Measurements from ENCODE around the gene RGL2. TPM values are rescaled to one million over a fixed set of nuclear protein-coding genes. Genes with fewer than 3 reads are reported as not detected.

RGL2 gene
- total and polyA plus RNA-seq, 2 of the 13 experiments (the other 11 are each of a cell fraction or from before 2014, with no cell fraction given) = 22.9 to 47.4 TPM

DNA sequence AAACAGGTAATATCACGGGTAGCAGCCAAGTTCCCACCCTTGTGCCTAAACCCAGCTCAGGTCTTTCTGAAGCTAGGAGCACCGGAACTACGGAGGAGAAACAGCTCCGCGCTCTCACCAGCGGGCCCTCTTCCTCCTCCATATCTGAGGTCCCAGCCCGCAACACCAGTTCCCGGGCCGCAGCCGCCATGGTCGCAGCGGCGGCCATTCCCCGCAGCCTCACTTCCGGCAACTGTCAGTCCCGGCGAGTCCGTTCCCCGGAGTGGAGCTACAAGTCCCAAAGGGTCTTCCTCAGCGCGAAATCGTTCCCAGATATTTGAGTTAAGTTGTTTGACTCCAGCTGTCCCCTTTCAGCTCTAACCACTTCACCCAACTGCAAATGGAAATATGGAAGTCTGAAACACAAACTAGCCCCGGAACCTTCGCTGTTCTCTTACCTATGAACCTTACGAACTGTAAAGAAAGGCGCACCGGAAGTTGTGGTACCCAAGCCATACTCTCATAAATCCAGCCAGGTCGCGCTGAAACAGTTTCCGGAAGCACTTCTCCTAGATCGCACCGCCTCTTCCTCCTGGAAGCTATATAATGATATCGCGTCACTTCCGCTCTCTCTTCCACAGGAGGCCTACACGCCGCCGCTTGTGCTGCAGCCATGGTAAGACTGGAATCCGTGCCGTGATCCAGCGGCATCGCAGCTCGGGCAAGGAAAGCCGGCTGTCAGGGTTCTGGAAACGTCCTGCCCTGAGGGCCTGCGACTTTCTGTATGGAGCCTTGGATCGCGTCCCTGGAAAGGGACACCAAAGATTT lies 27.1 kb downstream of the RGL2 start, which contains the start of the genes RPS18 and VPS52 (continued):
- TF ChIP-seq, protein P1, sequence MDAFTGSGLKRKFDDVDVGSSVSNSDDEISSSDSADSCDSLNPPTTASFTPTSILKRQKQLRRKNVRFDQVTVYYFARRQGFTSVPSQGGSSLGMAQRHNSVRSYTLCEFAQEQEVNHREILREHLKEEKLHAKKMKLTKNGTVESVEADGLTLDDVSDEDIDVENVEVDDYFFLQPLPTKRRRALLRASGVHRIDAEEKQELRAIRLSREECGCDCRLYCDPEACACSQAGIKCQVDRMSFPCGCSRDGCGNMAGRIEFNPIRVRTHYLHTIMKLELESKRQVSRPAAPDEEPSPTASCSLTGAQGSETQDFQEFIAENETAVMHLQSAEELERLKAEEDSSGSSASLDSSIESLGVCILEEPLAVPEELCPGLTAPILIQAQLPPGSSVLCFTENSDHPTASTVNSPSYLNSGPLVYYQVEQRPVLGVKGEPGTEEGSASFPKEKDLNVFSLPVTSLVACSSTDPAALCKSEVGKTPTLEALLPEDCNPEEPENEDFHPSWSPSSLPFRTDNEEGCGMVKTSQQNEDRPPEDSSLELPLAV (CRISPR knock-in tag; conservative IDR thresholded peaks at IDR 0.05; ENCODE audit: low read depth) = no peak
- TF ChIP-seq THYN1 (CRISPR knock-in tag; IDR thresholded peaks at IDR 0.05; ENCODE audit: borderline replicate concordance, low read depth) = 0 out of 2 replicates have a peak, but pooled peaks have one; percentile 86
- TF ChIP-seq ZNF230 (CRISPR knock-in tag; IDR thresholded peaks at IDR 0.05) = peak; percentile 86
- TF ChIP-seq ZBTB20 (CRISPR knock-in tag; IDR thresholded peaks at IDR 0.05; ENCODE audit: borderline replicate concordance, low read depth) = peak; percentile 74; the same call in 1 of the 2 replicates
- peak; percentile 85 for TF ChIP-seq BRCA1 (CRISPR knock-in tag; IDR thresholded peaks at IDR 0.05)
- TF ChIP-seq HOXA5 (CRISPR knock-in tag; IDR thresholded peaks at IDR 0.05) = peak; percentile 92
- no peak for TF ChIP-seq ZNF841 (CRISPR knock-in tag; IDR thresholded peaks at IDR 0.05; ENCODE audit: borderline replicate concordance)
- peak; percentile 64; the same call in 1 of the 2 replicates for TF ChIP-seq NFIC (IDR thresholded peaks at IDR 0.05; ENCODE audit: low read length)
- 0 out of 2 replicates have a peak, but pooled peaks have one; percentile 74 for TF ChIP-seq KLF15 (CRISPR knock-in tag; IDR thresholded peaks at IDR 0.05; ENCODE audit: borderline replicate concordance)
- TF ChIP-seq FOXA3 (CRISPR knock-in tag; IDR thresholded peaks at IDR 0.05) = peak; percentile 86
- TF ChIP-seq FOXO1 (CRISPR knock-in tag; IDR thresholded peaks at IDR 0.05) = peak; percentile 23; the same call in 1 of the 2 replicates
- no peak for TF ChIP-seq ZNF530 (CRISPR knock-in tag; IDR thresholded peaks at IDR 0.05; ENCODE audit: low read depth)
- TF ChIP-seq SETDB1 (CRISPR knock-in tag; IDR thresholded peaks at IDR 0.05; ENCODE audit: borderline replicate concordance) = no peak
- TF ChIP-seq ARNT (IDR thresholded peaks at IDR 0.05) = no peak
- peak; percentile 53; the same call in 1 of the 2 replicates for TF ChIP-seq HMG20B (CRISPR knock-in tag; conservative IDR thresholded peaks at IDR 0.05)
- peak; percentile 96; the same call in 1 of the 2 replicates for TF ChIP-seq AHR (CRISPR knock-in tag; IDR thresholded peaks at IDR 0.05)
- TF ChIP-seq TCF7 (IDR thresholded peaks at IDR 0.05; ENCODE audit: low read depth) = 0 out of 2 replicates have a peak, but pooled peaks have one; percentile 26
- TF ChIP-seq, protein P2, sequence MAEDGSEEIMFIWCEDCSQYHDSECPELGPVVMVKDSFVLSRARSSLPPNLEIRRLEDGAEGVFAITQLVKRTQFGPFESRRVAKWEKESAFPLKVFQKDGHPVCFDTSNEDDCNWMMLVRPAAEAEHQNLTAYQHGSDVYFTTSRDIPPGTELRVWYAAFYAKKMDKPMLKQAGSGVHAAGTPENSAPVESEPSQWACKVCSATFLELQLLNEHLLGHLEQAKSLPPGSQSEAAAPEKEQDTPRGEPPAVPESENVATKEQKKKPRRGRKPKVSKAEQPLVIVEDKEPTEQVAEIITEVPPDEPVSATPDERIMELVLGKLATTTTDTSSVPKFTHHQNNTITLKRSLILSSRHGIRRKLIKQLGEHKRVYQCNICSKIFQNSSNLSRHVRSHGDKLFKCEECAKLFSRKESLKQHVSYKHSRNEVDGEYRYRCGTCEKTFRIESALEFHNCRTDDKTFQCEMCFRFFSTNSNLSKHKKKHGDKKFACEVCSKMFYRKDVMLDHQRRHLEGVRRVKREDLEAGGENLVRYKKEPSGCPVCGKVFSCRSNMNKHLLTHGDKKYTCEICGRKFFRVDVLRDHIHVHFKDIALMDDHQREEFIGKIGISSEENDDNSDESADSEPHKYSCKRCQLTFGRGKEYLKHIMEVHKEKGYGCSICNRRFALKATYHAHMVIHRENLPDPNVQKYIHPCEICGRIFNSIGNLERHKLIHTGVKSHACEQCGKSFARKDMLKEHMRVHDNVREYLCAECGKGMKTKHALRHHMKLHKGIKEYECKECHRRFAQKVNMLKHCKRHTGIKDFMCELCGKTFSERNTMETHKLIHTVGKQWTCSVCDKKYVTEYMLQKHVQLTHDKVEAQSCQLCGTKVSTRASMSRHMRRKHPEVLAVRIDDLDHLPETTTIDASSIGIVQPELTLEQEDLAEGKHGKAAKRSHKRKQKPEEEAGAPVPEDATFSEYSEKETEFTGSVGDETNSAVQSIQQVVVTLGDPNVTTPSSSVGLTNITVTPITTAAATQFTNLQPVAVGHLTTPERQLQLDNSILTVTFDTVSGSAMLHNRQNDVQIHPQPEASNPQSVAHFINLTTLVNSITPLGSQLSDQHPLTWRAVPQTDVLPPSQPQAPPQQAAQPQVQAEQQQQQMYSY (CRISPR knock-in tag; IDR thresholded peaks at IDR 0.05) = peak; percentile 89
- peak; percentile 73 for TF ChIP-seq HCFC1 (IDR thresholded peaks at IDR 0.05; ENCODE audit: low read depth, low read length)
- peak in 1 of 2 experiments; percentile 11; a peak in 1 of 4 replicates for TF ChIP-seq NR2F1 (CRISPR knock-in tag; IDR thresholded peaks at IDR 0.05)
- peak; percentile 97 for TF ChIP-seq ZFY (CRISPR knock-in tag; IDR thresholded peaks at IDR 0.05)
- peak; percentile 89 for TF ChIP-seq ZNF224 (CRISPR knock-in tag; IDR thresholded peaks at IDR 0.05)
- 0 out of 2 replicates have a peak, but pooled peaks have one; percentile 33 for TF ChIP-seq NR2F6 (IDR thresholded peaks at IDR 0.05)
- peak; percentile 17; the same call in 1 of the 2 replicates for TF ChIP-seq NR2F6 (CRISPR knock-in tag; IDR thresholded peaks at IDR 0.05)
- TF ChIP-seq, protein P3, sequence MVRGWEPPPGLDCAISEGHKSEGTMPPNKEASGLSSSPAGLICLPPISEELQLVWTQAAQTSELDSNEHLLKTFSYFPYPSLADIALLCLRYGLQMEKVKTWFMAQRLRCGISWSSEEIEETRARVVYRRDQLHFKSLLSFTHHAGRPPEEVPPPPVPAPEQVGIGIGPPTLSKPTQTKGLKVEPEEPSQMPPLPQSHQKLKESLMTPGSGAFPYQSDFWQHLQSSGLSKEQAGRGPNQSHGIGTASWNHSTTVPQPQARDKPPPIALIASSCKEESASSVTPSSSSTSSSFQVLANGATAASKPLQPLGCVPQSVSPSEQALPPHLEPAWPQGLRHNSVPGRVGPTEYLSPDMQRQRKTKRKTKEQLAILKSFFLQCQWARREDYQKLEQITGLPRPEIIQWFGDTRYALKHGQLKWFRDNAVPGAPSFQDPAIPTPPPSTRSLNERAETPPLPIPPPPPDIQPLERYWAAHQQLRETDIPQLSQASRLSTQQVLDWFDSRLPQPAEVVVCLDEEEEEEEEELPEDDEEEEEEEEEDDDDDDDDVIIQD (CRISPR knock-in tag; IDR thresholded peaks at IDR 0.05; ENCODE audit: low read depth) = 0 out of 2 replicates have a peak, but pooled peaks have one; percentile 37

Data from HepG2 (cell line).